WTC11 (cell line): ENCODE measurements around the gene GPS2. TPM values are rescaled to one million over a fixed set of nuclear protein-coding genes. Genes with fewer than 3 reads are reported as not detected.

Experiments
- AR ChIP-seq: fragments of 250-450 bp; sonication (Bioruptor Pico); IDR thresholded peaks from 2 replicates; pipeline ENCODE4 v1.9.0; 2021; ENCODE audit warnings: mild to moderate bottlenecking
- ATF1 ChIP-seq: sonication (generic); formaldehyde crosslinking; IDR thresholded peaks from 2 replicates; pipeline ENCODE4 v1.8.1; 2023; ENCODE audit warnings: mild to moderate bottlenecking, moderate library complexity, missing genetic modification reagents
- ATF2 ChIP-seq: sonication (generic); formaldehyde crosslinking; IDR thresholded peaks from 2 replicates; pipeline ENCODE4 v1.8.1; 2022; ENCODE audit warnings: low read depth, missing genetic modification reagents, borderline replicate concordance
- CDX4 ChIP-seq: fragments of 250-450 bp; sonication (Bioruptor Pico); IDR thresholded peaks from 2 replicates; pipeline ENCODE4 v1.9.0; 2021; ENCODE audit warnings: moderate library complexity, mild to moderate bottlenecking, inconsistent platforms, borderline replicate concordance
- CREB1 ChIP-seq: sonication (generic); formaldehyde crosslinking; IDR thresholded peaks from 2 replicates; pipeline ENCODE4 v1.8.0; 2023; ENCODE audit warnings: mild to moderate bottlenecking, missing genetic modification reagents
- ELF4 ChIP-seq: sonication (generic); formaldehyde crosslinking; IDR thresholded peaks from 2 replicates; pipeline ENCODE4 v1.8.1; 2022; ENCODE audit warnings: low read depth, mild to moderate bottlenecking, moderate library complexity, missing genetic modification reagents
- EMX1 ChIP-seq: fragments of 250-450 bp; sonication (Bioruptor Pico); IDR thresholded peaks from 2 replicates; pipeline ENCODE4 v1.8.0; 2021; ENCODE audit warnings: mild to moderate bottlenecking
- ETV6 ChIP-seq: sonication (generic); formaldehyde crosslinking; IDR thresholded peaks from 2 replicates; pipeline ENCODE4 v1.8.1; 2022; ENCODE audit warnings: mild to moderate bottlenecking, missing genetic modification reagents
- GTF2I ChIP-seq: fragments of 250-450 bp; sonication (Bioruptor Pico); conservative IDR thresholded peaks from 2 replicates; pipeline ENCODE4 v1.4.0; 2021; ENCODE audit warnings: mild to moderate bottlenecking
- IRF1 ChIP-seq: sonication (generic); formaldehyde crosslinking; IDR thresholded peaks from 2 replicates; pipeline ENCODE4 v1.8.0; 2023; ENCODE audit warnings: missing genetic modification reagents
- MAX ChIP-seq: sonication (generic); formaldehyde crosslinking; IDR thresholded peaks from 2 replicates; pipeline ENCODE4 v1.8.0; 2022; ENCODE audit warnings: mild to moderate bottlenecking, missing genetic modification reagents
- MLX ChIP-seq: sonication (generic); formaldehyde crosslinking; IDR thresholded peaks from 2 replicates; pipeline ENCODE4 v1.8.1; 2023; ENCODE audit warnings: mild to moderate bottlenecking, missing genetic modification reagents, moderate library complexity
- PRRX2 ChIP-seq: fragments of 250-450 bp; sonication (Bioruptor Pico); IDR thresholded peaks from 2 replicates; pipeline ENCODE4 v1.8.0; 2021; ENCODE audit warnings: mild to moderate bottlenecking
- SOX15 ChIP-seq: fragments of 250-450 bp; sonication (Bioruptor Pico); IDR thresholded peaks from 2 replicates; pipeline ENCODE4 v1.9.0; 2021; ENCODE audit warnings: mild to moderate bottlenecking
- SP1 ChIP-seq: sonication (generic); formaldehyde crosslinking; conservative IDR thresholded peaks from 2 replicates; pipeline ENCODE4 v1.8.1; 2022; ENCODE audit warnings: missing genetic modification reagents
- STAT6 ChIP-seq: sonication (generic); formaldehyde crosslinking; conservative IDR thresholded peaks from 2 replicates; pipeline ENCODE4 v1.8.1; 2023; ENCODE audit warnings: mild to moderate bottlenecking, low read depth, missing genetic modification reagents, moderate library complexity
- ZNF281 ChIP-seq: sonication (generic); formaldehyde crosslinking; IDR thresholded peaks from 2 replicates; pipeline ENCODE4 v1.8.0; 2023; ENCODE audit warnings: mild to moderate bottlenecking, missing genetic modification reagents
- ZNF317 ChIP-seq: sonication (generic); formaldehyde crosslinking; IDR thresholded peaks from 2 replicates; pipeline ENCODE4 v1.8.1; 2023; ENCODE audit warnings: low read depth, mild to moderate bottlenecking, moderate library complexity, missing genetic modification reagents, borderline replicate concordance
- ZNF532 ChIP-seq: fragments of 250-450 bp; sonication (Bioruptor Pico); IDR thresholded peaks from 2 replicates; pipeline ENCODE4 v1.9.0; 2021; ENCODE audit warnings: mild to moderate bottlenecking, borderline replicate concordance
- ZNF671 ChIP-seq: fragments of 250-450 bp; sonication (Bioruptor Pico); IDR thresholded peaks from 2 replicates; pipeline ENCODE4 v1.8.0; 2021; ENCODE audit warnings: mild to moderate bottlenecking
- ZSCAN18 ChIP-seq: fragments of 250-450 bp; sonication (Bioruptor Pico); IDR thresholded peaks from 2 replicates; pipeline ENCODE4 v2.1.2; 2022; ENCODE audit warnings: mild to moderate bottlenecking, moderate library complexity
- total RNA-seq: library from RNA; stranded (reverse); gene quantifications from 3 replicates; pipeline ENCODE4 v1.2.3, GENCODE V29; 2021

The GPS2 gene
- total RNA-seq, 1 experiment from 2014 or later: 55.9 TPM

- no peak for TF ChIP-seq AR (CRISPR knock-in tag)
- no peak for TF ChIP-seq ZSCAN18
- no peak for TF ChIP-seq ZNF317 (CRISPR knock-in tag)
- TF ChIP-seq CDX4 (CRISPR knock-in tag): no peak
- TF ChIP-seq EMX1 (CRISPR knock-in tag): no peak
- TF ChIP-seq ZNF671 (CRISPR knock-in tag): no peak
- no peak for TF ChIP-seq ZNF281 (CRISPR knock-in tag)
- TF ChIP-seq MLX (CRISPR knock-in tag): no peak
- peak; percentile 52; the same call in 1 of the 2 replicates for TF ChIP-seq IRF1
- no peak for TF ChIP-seq ELF4 (CRISPR knock-in tag)
- no peak for TF ChIP-seq ATF1 (CRISPR knock-in tag)
- peak; percentile 87 for TF ChIP-seq MAX
- TF ChIP-seq SOX15 (CRISPR knock-in tag): no peak
- no peak for TF ChIP-seq CREB1 (CRISPR knock-in tag)
- no peak for TF ChIP-seq GTF2I (CRISPR knock-in tag)
- TF ChIP-seq STAT6 (CRISPR knock-in tag): no peak
- TF ChIP-seq PRRX2 (CRISPR knock-in tag): no peak
- TF ChIP-seq SP1 (CRISPR knock-in tag): peak; percentile 59
- no peak for TF ChIP-seq ZNF532
- peak; percentile 87 for TF ChIP-seq ETV6 (CRISPR knock-in tag)
- no peak for TF ChIP-seq ATF2 (CRISPR knock-in tag)
Measured at GRCh38 chr17:7280519-7281073, 34.6 kb downstream of the GPS2 start (continued).
